ENCODE measurements around the gene BTBD6.
"Not testable (repeated sequence)": the region's sequence is repeated elsewhere in the genome, so short reads cannot be mapped to it uniquely, and the experiment has no call there.

Gene BTBD6

GRCh38 chr14:105274637-105275036 lies 26.3 kb downstream of the BTBD6 start:
- DNase-seq = no peak

GRCh38 chr14:105275267-105275946 lies 27.1 kb downstream of the BTBD6 start:
- DNase-seq = no peak

GRCh38 chr14:105277448-105277847 lies 29.1 kb downstream of the BTBD6 start:
- not testable (repeated sequence) for DNase-seq

GRCh38 chr14:105279642-105280361 lies 31.5 kb downstream of the BTBD6 start:
- DNase-seq = no peak

GRCh38 chr14:105280525-105280924 lies 32.2 kb downstream of the BTBD6 start:
- no peak for DNase-seq

GRCh38 chr14:105281371-105282097 lies 33.2 kb downstream of the BTBD6 start:
- DNase-seq = no peak

- DNase-seq = no peak
Observed at GRCh38 chr14:105282098-105282725, 33.9 kb downstream of the BTBD6 start.

- no peak for DNase-seq
Observed at GRCh38 chr14:105283028-105283427, 34.7 kb downstream of the BTBD6 start.

- DNase-seq = no peak
Observed at GRCh38 chr14:105283899-105284298, 35.6 kb downstream of the BTBD6 start.

- DNase-seq = no peak
Observed at GRCh38 chr14:105285174-105285573, 36.8 kb downstream of the BTBD6 start.

GRCh38 chr14:105286759-105287144 lies 38.4 kb downstream of the BTBD6 start:
- DNase-seq = no peak

- DNase-seq = no peak
Observed at GRCh38 chr14:105287249-105288102, 39.1 kb downstream of the BTBD6 start.

- not testable (repeated sequence) for DNase-seq
Observed at GRCh38 chr14:105288936-105289335, 40.6 kb downstream of the BTBD6 start.

- DNase-seq = no peak
Observed at GRCh38 chr14:105290621-105291346, 42.5 kb downstream of the BTBD6 start.

GRCh38 chr14:105292826-105293711 lies 44.7 kb downstream of the BTBD6 start:
- DNase-seq = no peak

GRCh38 chr14:105294142-105294597 lies 45.8 kb downstream of the BTBD6 start:
- DNase-seq = no peak

GRCh38 chr14:105297311-105297710 lies 49.0 kb downstream of the BTBD6 start:
- not testable (repeated sequence) for DNase-seq

GRCh38 chr14:105299654-105300541 lies 51.6 kb downstream of the BTBD6 start:
- no peak for DNase-seq

Data from NCI-H1930 (cell line).